Astrocyte (in vitro differentiated cells and primary cell): ENCODE results near the gene RBM19.

Experiments used
- EZH2 ChIP-seq: IDR thresholded peaks from 2 replicates; pipeline ENCODE4 v1.6.1; 2012; ENCODE audit warnings: mild to moderate bottlenecking, low read length, inconsistent platforms; ENCODE audit not compliant: insufficient read depth
- TF ChIP-seq, protein P1 (sequence below): IDR thresholded peaks from 2 replicates; pipeline ENCODE4 v1.5.1; 2011; ENCODE audit warnings: low read depth, mild to moderate bottlenecking, inconsistent platforms, low read length, moderate library complexity; ENCODE audit not compliant: insufficient read depth

DNA sequence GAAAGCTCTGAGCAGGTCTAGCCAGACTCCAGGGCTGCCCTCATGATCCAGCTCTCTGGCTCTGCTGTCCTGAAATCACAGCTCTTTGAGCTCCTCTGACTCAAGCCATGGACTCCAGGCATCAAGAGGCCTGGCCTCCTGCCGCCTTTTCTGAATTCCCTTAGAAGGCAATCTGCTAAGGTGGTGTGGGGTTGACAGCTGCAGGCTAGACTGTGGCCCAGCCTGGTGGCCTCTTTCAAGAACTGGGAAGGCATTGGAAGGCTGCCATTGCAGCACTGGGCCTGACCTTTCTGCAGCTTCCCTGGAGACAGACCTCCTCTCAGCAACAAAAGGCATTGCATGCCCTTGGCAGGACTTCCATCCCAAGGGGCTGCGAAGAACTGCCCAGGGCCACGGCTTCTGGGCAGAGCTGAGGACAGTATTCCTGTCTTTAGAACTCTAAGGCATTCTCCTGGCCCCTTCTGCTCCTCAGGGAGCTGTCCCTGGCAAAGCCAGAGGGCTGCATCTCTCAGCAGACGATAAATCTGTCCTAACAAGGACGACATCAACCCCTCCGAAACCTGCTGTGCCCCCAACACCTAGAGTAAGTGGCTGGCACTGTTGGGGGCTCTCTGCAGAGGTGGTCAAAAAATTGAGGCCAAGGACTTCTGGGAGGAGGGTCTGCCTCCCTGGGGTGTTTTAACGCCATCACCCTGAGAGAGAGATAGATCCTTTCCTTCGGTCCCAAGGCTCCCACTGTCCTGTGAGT, 115.6 kb downstream of the RBM19 start:
- TF ChIP-seq, protein P1, sequence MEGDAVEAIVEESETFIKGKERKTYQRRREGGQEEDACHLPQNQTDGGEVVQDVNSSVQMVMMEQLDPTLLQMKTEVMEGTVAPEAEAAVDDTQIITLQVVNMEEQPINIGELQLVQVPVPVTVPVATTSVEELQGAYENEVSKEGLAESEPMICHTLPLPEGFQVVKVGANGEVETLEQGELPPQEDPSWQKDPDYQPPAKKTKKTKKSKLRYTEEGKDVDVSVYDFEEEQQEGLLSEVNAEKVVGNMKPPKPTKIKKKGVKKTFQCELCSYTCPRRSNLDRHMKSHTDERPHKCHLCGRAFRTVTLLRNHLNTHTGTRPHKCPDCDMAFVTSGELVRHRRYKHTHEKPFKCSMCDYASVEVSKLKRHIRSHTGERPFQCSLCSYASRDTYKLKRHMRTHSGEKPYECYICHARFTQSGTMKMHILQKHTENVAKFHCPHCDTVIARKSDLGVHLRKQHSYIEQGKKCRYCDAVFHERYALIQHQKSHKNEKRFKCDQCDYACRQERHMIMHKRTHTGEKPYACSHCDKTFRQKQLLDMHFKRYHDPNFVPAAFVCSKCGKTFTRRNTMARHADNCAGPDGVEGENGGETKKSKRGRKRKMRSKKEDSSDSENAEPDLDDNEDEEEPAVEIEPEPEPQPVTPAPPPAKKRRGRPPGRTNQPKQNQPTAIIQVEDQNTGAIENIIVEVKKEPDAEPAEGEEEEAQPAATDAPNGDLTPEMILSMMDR, result no peak
- no peak for TF ChIP-seq EZH2
